Mammary epithelial cell (primary cell): Measurements from ENCODE around the gene IDS.
"Not testable (repeated sequence)": the region's sequence is repeated elsewhere in the genome, so short reads cannot be mapped to it uniquely, and the experiment has no call there.

Experiments
- EZH2 ChIP-seq: IDR thresholded peaks from 2 replicates; pipeline ENCODE4 v1.6.1; 2012; ENCODE audit warnings: low read length, inconsistent platforms, borderline replicate concordance
- TF ChIP-seq, protein P1 (sequence below), 2 donors: IDR thresholded peaks in 1 of 2; conservative IDR thresholded peaks in 1 of 2; 2 replicates each; pipeline ENCODE4 v1.5.1; 2011 to 2012; ENCODE audit warnings: inconsistent platforms in 2 of 2, low read length in 2 of 2, mild to moderate bottlenecking in 2 of 2, control low read depth in 1 of 2, low read depth in 1 of 2; ENCODE audit not compliant: insufficient read depth in 1 of 2; ENCODE audit errors: extremely low read depth in 1 of 2

DNA sequence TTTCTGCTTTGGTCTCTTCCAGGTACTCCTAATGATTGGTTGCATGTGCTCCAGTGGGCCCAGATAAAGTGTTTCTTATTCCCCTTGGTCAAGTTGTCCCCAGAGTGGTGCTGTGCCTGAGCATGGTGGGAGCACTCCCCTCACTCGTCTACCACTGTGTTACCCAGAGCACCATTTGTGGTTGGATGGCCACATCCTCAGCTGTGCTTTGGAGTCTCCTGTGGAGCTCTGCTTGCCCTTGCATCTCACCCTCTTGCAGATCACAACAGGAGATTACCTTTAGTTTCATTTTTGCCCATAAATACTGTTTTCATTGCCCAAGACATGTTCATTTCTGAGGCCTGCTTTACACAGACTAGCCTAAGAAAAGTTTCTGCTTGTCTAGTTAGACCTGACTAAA, 45.3 kb upstream of the IDS start:
- TF ChIP-seq, protein P1, sequence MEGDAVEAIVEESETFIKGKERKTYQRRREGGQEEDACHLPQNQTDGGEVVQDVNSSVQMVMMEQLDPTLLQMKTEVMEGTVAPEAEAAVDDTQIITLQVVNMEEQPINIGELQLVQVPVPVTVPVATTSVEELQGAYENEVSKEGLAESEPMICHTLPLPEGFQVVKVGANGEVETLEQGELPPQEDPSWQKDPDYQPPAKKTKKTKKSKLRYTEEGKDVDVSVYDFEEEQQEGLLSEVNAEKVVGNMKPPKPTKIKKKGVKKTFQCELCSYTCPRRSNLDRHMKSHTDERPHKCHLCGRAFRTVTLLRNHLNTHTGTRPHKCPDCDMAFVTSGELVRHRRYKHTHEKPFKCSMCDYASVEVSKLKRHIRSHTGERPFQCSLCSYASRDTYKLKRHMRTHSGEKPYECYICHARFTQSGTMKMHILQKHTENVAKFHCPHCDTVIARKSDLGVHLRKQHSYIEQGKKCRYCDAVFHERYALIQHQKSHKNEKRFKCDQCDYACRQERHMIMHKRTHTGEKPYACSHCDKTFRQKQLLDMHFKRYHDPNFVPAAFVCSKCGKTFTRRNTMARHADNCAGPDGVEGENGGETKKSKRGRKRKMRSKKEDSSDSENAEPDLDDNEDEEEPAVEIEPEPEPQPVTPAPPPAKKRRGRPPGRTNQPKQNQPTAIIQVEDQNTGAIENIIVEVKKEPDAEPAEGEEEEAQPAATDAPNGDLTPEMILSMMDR (conservative IDR thresholded peaks at IDR 0.05 in 1 of 2, IDR thresholded peaks at IDR 0.05 in 1 of 2; ENCODE audit: extremely low read depth in 1 of 2, insufficient read depth in 1 of 2, low read depth in 1 of 2, low read length in 2 of 2): not testable (repeated sequence)
- TF ChIP-seq EZH2: not testable (repeated sequence)
